IPS-15b (cell line): ENCODE measurements around the gene XIRP2.

Experiments
- H3K27me3 ChIP-seq: one replicate; pipeline ENCODE4 v1.6.1; 2013; ENCODE audit warnings: low read length; ENCODE audit not compliant: control insufficient read depth, insufficient read depth
- H3K36me3 ChIP-seq: one replicate; pipeline ENCODE4 v1.6.1; 2013; ENCODE audit warnings: low read length; ENCODE audit not compliant: control insufficient read depth, insufficient read depth
- H3K4me1 ChIP-seq: one replicate; pipeline ENCODE4 v1.6.1; 2013; ENCODE audit warnings: mild to moderate bottlenecking, low read length; ENCODE audit not compliant: control insufficient read depth, insufficient read depth
- H3K4me3 ChIP-seq: one replicate; pipeline ENCODE4 v1.5.1; 2013; ENCODE audit warnings: low read depth, low read length
- H3K9ac ChIP-seq: one replicate; pipeline ENCODE4 v1.6.1; 2013; ENCODE audit warnings: low read depth, mild to moderate bottlenecking, low read length
- H3K9me3 ChIP-seq: one replicate; pipeline ENCODE4 v1.6.1; 2013; ENCODE audit warnings: mild to moderate bottlenecking, low read length; ENCODE audit not compliant: control insufficient read depth, insufficient read depth

The XIRP2 gene

DNA sequence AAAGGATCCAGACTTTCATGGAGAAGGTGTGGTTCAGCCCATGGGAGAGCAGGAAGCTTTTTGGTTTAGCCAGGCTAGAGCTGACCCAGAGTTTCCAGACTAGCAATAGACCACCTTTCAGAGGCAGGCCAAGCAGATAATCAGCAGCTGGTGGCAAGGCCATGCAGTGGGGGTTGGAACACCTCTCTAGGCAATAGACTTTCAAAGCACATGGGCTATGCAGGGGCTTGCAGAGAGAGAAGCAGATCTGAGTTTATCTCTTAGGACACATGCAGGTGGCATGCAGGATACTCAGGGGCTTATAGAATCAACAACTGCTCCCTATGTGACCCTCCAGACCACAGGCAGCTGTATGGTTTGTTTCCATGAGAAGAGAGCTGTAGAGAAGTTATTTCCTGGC, 9.4 kb downstream of the XIRP2 start:
- H3K27me3 ChIP-seq = no peaks in the 10 kb centered on the region
- no peaks in the 10 kb centered on the region for H3K9me3 ChIP-seq
- H3K36me3 ChIP-seq = no peaks in the 10 kb centered on the region
- no peak overlapping the region for H3K4me3 ChIP-seq
- H3K4me1 ChIP-seq = no peaks in the 10 kb centered on the region
- H3K9ac ChIP-seq = no peak overlapping the region

DNA sequence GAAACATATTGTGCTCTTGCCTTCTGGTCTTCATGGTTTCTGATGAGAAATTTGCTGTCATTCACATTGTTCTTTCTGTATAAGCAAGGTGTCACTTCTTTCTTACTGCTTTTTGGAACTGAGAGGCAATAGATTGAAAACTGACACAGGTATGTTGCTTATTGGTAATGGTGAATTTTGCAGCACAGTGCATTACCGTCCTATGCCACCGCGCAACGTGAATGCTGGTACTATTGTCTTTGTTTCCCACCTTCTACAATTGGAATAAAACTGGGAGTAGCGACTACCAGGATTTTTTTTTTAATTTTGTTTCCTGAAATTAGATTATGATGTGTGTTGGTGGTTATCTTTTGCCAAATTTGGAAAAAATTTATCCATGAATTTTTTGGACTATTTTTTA, 11.4 kb downstream of the XIRP2 start:
- Histone ChIP-seq H3K9ac (no peak overlapping the region), H3K4me3 (no peak overlapping the region), H3K9me3 (no peaks in the 10 kb centered on the region), H3K27me3 (no peaks in the 10 kb centered on the region), H3K36me3 (no peaks in the 10 kb centered on the region), H3K4me1 (no peaks in the 10 kb centered on the region)

DNA sequence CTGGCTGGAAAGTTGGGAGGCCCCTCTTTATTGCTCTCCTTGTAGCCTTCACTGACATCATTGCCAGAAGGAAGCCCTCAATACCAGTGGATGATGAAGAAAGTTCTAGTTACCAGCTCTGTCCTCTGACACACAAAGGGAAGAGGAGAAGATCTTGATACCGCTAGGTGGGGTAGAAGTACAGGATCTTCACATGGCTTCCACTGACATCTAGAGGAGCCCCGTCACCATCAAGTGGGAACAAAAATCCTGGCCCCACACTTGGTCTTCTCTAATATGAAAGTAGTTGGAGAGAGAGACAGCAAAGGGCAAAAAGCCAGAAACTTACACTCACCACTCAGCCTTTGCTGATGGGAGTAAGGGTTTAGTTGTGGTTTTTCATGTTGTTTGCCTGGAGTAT, 12.4 kb downstream of the XIRP2 start:
- Histone ChIP-seq H3K4me1 (no peaks in the 10 kb centered on the region), H3K36me3 (no peaks in the 10 kb centered on the region), H3K9ac (no peak overlapping the region), H3K27me3 (no peaks in the 10 kb centered on the region), H3K4me3 (no peak overlapping the region), H3K9me3 (no peaks in the 10 kb centered on the region)

DNA sequence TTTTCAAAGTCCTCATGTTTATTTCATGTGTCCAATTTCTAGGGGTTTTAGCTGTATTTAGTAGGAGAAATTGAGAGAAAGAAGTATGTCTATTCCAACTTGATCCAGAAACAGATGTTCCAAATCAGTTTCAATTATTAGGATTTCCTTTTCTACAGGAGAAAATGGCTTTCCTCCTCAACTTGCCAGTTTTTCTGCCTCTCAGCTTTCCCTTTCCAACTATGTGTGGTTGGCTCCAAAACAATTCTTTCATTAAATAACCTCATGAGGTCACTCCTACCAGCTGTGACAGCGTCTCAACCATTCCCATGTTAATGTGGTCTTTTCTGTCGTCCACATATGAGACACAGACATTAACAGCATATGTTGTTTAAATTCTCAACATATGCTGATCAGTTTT, 13.1 kb downstream of the XIRP2 start:
- Histone ChIP-seq H3K4me3 (no peak overlapping the region), H3K9ac (no peak overlapping the region), H3K4me1 (no peaks in the 10 kb centered on the region), H3K9me3 (no peaks in the 10 kb centered on the region), H3K27me3 (no peaks in the 10 kb centered on the region), H3K36me3 (no peaks in the 10 kb centered on the region)

DNA sequence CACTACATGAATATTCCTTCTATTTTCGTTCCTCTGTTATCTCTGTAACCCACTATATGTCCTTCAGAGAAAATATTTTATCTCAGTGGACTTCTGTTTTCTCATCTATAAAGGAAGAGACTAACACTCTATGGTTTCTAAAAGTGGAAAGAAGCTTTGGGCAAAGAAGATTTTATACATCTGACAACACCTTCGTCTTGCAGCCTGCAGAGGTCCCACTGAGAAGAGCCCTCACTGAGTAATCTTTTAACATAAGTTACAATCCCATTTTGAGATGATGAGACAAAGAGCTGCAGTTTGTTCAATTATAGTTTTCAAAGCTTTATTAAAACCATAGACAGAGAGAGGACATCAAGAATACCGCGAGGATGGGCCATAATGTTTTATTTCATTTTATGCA, 28.7 kb downstream of the XIRP2 start:
- Histone ChIP-seq H3K9me3 (no peaks in the 10 kb centered on the region), H3K4me1 (no peaks in the 10 kb centered on the region), H3K9ac (no peak overlapping the region), H3K36me3 (no peaks in the 10 kb centered on the region), H3K27me3 (no peaks in the 10 kb centered on the region), H3K4me3 (no peak overlapping the region)

DNA sequence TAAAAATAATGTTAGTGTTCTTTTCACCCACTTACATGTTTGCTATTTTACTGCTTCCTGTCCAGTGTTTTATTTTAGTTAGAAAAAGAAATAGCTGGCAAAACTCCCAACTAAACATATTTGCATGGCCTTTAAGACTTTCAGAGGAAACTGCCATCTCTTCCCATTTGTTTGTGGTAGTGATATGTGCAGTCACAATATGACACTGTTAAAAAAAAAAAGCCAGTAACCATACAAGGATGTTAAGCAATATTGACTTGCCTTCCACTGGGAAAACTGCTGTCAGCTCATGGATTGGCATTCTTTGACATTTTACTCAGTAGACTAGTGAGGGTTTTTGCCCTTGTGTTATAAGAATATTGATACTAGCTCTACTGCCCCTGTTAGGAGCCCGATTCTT, 29.1 kb downstream of the XIRP2 start:
- Histone ChIP-seq H3K27me3 (no peaks in the 10 kb centered on the region), H3K9ac (no peak overlapping the region), H3K9me3 (no peaks in the 10 kb centered on the region), H3K4me3 (no peak overlapping the region), H3K4me1 (no peaks in the 10 kb centered on the region), H3K36me3 (no peaks in the 10 kb centered on the region)

DNA sequence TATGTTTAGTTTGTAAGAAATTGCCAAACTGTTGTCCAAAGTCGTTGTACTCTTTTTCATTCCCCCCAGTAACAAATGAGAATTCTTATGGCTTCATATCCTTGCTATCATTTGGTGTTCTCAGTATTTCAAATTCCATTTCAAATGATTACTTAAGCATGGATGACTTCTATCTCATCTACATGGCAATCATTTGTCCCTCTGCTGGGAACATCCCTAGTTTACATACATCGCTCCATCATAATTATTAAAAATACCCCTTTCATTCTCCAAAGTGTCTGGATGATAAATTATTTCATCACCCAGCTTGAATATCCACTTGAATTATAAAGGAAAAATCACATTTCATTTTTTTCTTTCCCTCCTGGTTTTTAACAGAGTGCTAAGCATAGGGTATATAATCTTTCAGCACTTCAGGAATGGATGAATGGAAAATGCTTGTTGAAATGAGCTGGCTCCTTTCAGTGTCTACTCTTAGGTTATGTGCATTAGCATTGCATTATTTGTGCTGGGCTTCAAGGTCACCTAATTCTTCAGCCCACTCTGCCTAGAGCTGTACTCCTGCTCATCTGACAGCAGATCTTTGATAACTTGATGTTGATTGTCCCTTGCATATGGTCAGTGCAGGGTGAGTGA, 33.1 kb downstream of the XIRP2 start:
- no peaks in the 10 kb centered on the region for H3K9me3 ChIP-seq
- H3K9ac ChIP-seq = no peak overlapping the region
- no peaks in the 10 kb centered on the region for H3K36me3 ChIP-seq
- no peaks in the 10 kb centered on the region for H3K27me3 ChIP-seq
- H3K4me1 ChIP-seq = no peaks in the 10 kb centered on the region
- no peak overlapping the region for H3K4me3 ChIP-seq

DNA sequence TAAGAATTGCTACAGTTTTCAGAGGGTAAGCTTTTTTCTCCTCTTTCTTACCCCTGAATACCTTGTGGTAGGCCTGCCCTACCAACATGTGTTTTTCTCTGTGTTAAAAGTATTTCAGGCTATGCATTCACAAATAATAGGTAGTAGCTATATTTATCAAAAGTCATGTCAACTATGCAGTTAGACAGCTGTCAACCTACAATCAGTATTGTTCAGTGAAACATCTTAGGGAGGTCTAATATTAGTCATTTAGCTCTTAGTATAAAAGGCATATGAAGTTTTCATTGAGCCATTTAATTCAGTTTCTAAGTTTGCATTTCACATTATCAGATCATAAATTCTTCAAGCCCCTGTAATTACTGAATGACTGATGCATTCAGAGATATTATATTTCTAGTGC, 36.7 kb downstream of the XIRP2 start:
- Histone ChIP-seq H3K36me3 (no peaks in the 10 kb centered on the region), H3K9ac (no peak overlapping the region), H3K4me1 (no peaks in the 10 kb centered on the region), H3K9me3 (no peaks in the 10 kb centered on the region), H3K27me3 (no peaks in the 10 kb centered on the region), H3K4me3 (no peak overlapping the region)

DNA sequence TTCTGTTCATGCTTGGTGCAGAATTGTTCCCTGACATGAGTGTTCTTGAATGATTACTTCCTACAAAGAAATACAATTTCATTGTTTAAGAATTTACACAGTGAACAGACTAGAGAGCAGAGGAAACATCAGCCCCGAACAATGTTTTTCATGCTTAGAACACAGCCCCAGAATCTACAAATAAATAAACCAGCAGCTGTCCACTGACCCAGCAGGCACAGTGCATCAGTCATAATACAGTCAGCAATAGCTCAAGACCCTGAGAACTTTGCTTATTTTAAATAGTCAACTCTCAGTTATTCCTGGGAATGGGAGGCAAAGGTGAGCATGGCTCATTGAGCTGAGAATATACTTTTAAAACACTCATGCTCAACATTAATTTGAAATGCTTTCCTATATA, 38.4 kb downstream of the XIRP2 start:
- Histone ChIP-seq H3K27me3 (no peaks in the 10 kb centered on the region), H3K36me3 (no peaks in the 10 kb centered on the region), H3K4me1 (no peaks in the 10 kb centered on the region), H3K4me3 (no peak overlapping the region), H3K9me3 (no peaks in the 10 kb centered on the region), H3K9ac (no peak overlapping the region)

DNA sequence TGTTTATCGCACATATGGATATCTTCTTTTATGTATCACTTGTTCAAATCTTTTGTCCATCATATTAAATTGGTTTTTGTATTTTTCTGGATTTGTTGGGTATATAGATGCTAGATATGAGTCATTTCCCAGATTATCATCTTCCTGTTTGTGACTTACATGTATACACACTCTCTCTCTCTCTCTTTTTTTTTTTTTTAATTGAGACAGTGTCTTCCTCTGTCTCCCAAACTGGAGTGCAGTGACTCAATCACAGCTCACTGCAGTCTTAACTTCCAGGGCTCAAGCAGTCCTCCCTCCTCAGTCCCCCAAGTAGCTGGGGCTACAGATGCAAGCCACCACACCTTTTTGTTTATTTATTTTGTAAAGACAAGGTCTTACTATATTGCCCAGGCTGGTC, 43.8 kb downstream of the XIRP2 start:
- H3K27me3 ChIP-seq = no peaks in the 10 kb centered on the region
- H3K36me3 ChIP-seq = no peaks in the 10 kb centered on the region
- H3K4me3 ChIP-seq = no peak overlapping the region
- no peak overlapping the region for H3K9ac ChIP-seq
- no peaks in the 10 kb centered on the region for H3K4me1 ChIP-seq
- H3K9me3 ChIP-seq = no peaks in the 10 kb centered on the region

DNA sequence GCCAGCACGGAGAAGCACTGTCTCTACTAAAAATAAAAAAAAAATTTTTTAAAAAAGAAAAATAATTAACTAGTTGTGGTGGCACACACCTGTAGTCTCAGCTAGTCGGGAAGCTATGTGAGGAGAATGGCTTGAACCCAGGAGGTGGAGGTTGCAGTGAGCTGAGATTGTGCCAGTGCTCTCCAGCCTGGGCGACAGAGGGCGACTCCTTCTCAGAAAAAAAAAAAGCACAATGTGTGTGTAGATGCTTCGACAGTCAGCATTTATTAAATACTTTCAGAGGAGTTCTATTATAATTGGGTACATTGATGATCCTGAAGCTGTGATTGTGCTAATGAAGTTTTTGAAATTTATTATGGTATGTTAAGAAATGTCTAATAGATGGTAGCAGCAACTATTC, 46.5 kb downstream of the XIRP2 start:
- no peaks in the 10 kb centered on the region for H3K36me3 ChIP-seq
- no peaks in the 10 kb centered on the region for H3K4me1 ChIP-seq
- H3K4me3 ChIP-seq = no peak overlapping the region
- no peak overlapping the region for H3K9ac ChIP-seq
- no peaks in the 10 kb centered on the region for H3K27me3 ChIP-seq
- H3K9me3 ChIP-seq = no peaks in the 10 kb centered on the region

DNA sequence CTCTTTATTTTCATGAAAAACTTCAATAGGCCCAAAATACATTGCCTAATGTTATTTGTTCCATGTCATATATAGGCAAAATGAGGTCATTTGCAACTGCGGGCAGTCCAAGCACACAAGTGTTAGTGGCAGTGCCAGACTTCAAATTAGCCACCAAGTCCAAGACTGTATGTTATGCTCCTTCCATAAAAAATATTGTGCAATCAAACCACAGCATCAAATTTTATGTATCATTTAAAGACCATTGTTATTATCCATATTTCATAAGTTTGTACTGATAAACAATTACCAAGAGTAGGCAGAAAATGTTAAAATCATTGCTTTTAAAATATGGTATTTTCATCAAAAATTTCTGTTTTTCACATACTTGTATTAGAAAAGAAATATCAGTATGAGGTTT, 54.1 kb downstream of the XIRP2 start:
- Histone ChIP-seq H3K9ac (no peak overlapping the region), H3K9me3 (no peaks in the 10 kb centered on the region), H3K36me3 (no peaks in the 10 kb centered on the region), H3K4me1 (no peaks in the 10 kb centered on the region), H3K4me3 (no peak overlapping the region), H3K27me3 (no peaks in the 10 kb centered on the region)

DNA sequence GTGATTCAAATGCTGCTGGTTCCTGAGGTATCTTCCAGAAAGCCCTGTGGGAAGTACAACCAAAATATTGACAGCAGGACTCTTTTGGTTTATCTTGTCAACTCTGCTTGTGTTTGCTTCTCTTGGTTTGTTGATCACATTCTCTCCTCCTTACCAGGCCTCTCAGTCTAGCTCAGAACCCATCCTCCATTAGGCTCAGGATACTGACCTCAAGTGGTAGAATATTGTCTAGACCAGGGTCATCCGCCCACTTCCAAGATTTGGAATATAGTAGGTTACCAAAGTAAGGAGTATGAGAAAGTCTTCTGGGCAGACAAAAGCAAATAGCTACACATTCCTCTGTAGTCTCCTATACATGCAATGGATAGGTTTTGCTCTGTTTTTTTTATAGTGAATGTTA, 56.6 kb downstream of the XIRP2 start:
- H3K4me3 ChIP-seq = no peak overlapping the region

More for the DNA sequence above, 56.6 kb downstream of the XIRP2 start:
- Histone ChIP-seq H3K36me3 (no peaks in the 10 kb centered on the region), H3K4me1 (no peaks in the 10 kb centered on the region), H3K9ac (no peak overlapping the region), H3K9me3 (no peaks in the 10 kb centered on the region), H3K27me3 (no peaks in the 10 kb centered on the region)
